ENCODE measurements around the gene CD28. TPM values are rescaled to one million over a fixed set of nuclear protein-coding genes. Genes with fewer than 3 reads are reported as not detected.

The CD28 gene
- total and polyA plus RNA-seq, 2 donors (not counting 3 experiments of a cell fraction or from before 2014, with no cell fraction given): 0.15 TPM; not detected in 1

GRCh38 chr2:203689426-203690116, 16.9 kb upstream of the CD28 start:
- H3K36me3 ChIP-seq (ENCODE audit: control insufficient read depth in 2 of 2, extremely low read depth in 1 of 2, insufficient read depth in 2 of 2, low read length in 2 of 2): no peaks in the 10 kb centered on the region
- no peak for TF ChIP-seq MAX (IDR thresholded peaks at IDR 0.05; ENCODE audit: insufficient read depth, insufficient read length)
- TF ChIP-seq CTCF (IDR thresholded peaks at IDR 0.05; ENCODE audit: extremely low read depth in 1 of 2, insufficient read depth in 1 of 2, low read depth in 1 of 2, low read length in 2 of 2): no peak
- no peak for TF ChIP-seq POLR2A (IDR thresholded peaks at IDR 0.05; ENCODE audit: low read depth, low read length)
- no peak for TF ChIP-seq JUN (IDR thresholded peaks at IDR 0.05; ENCODE audit: borderline replicate concordance, insufficient read depth, insufficient read length, low read depth)
- TF ChIP-seq FOS (IDR thresholded peaks at IDR 0.05; ENCODE audit: borderline replicate concordance, insufficient read depth, low read length): no peak
- TF ChIP-seq POLR2AphosphoS5 (IDR thresholded peaks at IDR 0.05; ENCODE audit: insufficient read depth, low read depth, low read length): no peak
- TF ChIP-seq EZH2 (IDR thresholded peaks at IDR 0.05; ENCODE audit: borderline replicate concordance, low read depth, low read length, severe bottlenecking): no peak
- no peak for TF ChIP-seq GATA2 (IDR thresholded peaks at IDR 0.05; ENCODE audit: insufficient read depth, insufficient read length, low read depth, low read length)
- no peak for TF ChIP-seq MYC (IDR thresholded peaks at IDR 0.05; ENCODE audit: low read depth, low read length)
- dilution Hi-C loops (cut with MboI; ENCODE audit: extremely low pct_ligation_motif_present, low sequenced_read_pairs) (no loop called here), intact Hi-C loops (cut with micrococcal nuclease) (loop anchor here (10.0 kb wide), 3 partner anchors 365 to 1055 kb away; partner anchors contain the start of genes ABI2 and FAM117B)
- ChIA-PET CTCF (no interaction called here), POLR2A (interaction anchor here (0.6 kb wide), 1 partner anchor 249 kb away, joined by 3 read pairs; no protein-coding TSS in a partner anchor)
- FAIRE-seq (no peak), DNase-seq (ENCODE audit: low read depth, low spot score) (no peak)
- no peaks in the 10 kb centered on the region for H3K9me1 ChIP-seq (replicated peaks; ENCODE audit: control insufficient read depth, extremely low read depth, insufficient read depth, low read length)
- no peaks in the 10 kb centered on the region for H4K20me1 ChIP-seq (replicated peaks; ENCODE audit: control insufficient read depth, extremely low read depth, insufficient read depth, low read length)
- no peaks in the 10 kb centered on the region for H3K9me3 ChIP-seq (replicated peaks; ENCODE audit: control insufficient read depth, insufficient read depth, low read length)
- no peak overlapping the region for H3K4me3 ChIP-seq (replicated peaks in 1 of 3; ENCODE audit: insufficient read depth in 1 of 3, low read depth in 1 of 3, low read length in 3 of 3)
- H3K9ac ChIP-seq (replicated peaks; ENCODE audit: extremely low read depth, insufficient read depth, low read length): no peak overlapping the region
- H3K27me3 ChIP-seq (ENCODE audit: control insufficient read depth in 2 of 2, insufficient read depth in 2 of 2, low read length in 2 of 2): no peaks in the 10 kb centered on the region
- no peaks in the 10 kb centered on the region for H3K79me2 ChIP-seq (ENCODE audit: control insufficient read depth, insufficient read depth, low read length)
- BruUV-seq (replicated peaks): no TSS peak
- no peak overlapping the region for H3K4me2 ChIP-seq (ENCODE audit: insufficient read depth, low read length)
- no peak overlapping the region for H3K27ac ChIP-seq (ENCODE audit: insufficient read depth, low read depth, low read length)
- no peak overlapping the region for H2AFZ ChIP-seq (ENCODE audit: low read depth, low read length)
- H3K4me1 ChIP-seq (ENCODE audit: control insufficient read depth, extremely low read depth, insufficient read depth, low read length): peaks cover 45% of the 10 kb centered on the region
